ENCODE measurements around the gene VAPA.

VAPA gene, protein sequence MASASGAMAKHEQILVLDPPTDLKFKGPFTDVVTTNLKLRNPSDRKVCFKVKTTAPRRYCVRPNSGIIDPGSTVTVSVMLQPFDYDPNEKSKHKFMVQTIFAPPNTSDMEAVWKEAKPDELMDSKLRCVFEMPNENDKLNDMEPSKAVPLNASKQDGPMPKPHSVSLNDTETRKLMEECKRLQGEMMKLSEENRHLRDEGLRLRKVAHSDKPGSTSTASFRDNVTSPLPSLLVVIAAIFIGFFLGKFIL

DNA sequence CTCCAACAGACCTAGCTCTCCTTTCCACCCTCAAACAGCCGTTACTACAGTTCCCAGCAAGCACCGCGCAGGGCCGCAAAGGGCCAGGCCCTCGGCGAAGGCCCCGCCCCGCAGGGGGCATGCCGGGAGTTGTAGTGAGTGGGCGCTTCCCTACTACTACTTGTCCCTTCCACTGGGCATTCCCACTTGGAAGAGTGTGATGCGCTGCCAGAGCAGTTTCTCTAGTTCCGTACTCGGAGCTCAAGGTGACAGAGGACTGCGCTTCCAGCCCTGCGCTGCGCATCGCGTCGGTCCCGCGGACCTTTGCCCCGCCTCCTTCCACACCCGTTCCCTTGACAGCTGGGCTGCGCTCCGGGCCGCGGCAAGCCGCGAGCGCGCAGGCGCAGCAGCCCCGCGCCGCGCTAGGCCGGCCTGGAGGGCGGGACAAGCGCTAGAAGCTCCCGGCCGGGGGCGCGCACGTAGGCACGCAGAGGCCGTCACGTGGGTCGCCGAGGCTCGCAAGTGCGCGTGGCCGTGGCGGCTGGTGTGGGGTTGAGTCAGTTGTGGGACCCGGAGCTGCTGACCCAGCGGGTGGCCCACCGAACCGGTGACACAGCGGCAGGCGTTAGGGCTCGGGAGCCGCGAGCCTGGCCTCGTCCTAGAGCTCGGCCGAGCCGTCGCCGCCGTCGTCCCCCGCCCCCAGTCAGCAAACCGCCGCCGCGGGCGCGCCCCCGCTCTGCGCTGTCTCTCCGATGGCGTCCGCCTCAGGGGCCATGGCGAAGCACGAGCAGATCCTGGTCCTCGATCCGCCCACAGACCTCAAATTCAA, at the start of gene VAPA:
VAPA (plus strand) TSS at position 491 of the 808 bp plus-strand sequence; CDS start at position 732, 241 bp downstream.
- peak; percentile 92 for DNase-seq

DNA sequence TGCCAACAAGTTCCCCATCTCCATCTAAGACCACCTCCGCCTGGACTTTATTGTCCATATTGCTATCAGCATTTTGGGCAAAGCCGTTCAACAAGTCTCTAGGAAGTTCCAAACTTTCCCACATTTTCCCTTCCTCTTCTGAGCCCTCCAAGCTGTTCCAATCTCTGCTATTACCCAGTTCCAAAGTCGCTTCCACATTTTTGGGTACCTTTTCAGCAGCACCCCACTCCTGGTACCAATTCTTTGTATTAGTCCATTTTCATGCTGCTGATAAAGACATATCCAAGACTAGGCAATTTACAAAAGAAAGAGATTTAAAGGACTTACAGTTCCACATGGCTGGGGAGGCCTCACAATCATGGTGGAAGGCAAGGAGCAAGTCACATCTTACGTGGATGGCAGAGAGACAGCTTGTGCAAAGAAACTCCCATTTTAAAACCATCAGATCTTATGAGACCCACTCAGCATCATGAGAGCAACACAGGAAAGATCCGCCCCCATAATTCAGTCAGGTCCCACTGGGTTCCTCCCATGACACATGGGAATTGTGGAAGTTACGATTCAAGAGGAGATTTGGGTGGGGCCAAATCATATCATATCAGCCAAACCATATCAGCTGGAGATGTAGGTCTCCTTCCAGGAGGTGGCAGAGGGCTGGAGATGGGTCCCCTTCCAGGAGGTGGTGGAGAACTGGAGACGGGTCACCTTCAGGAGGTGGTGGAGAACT, 47.9 kb upstream of the VAPA start:
- DNase-seq: no peak

DNA sequence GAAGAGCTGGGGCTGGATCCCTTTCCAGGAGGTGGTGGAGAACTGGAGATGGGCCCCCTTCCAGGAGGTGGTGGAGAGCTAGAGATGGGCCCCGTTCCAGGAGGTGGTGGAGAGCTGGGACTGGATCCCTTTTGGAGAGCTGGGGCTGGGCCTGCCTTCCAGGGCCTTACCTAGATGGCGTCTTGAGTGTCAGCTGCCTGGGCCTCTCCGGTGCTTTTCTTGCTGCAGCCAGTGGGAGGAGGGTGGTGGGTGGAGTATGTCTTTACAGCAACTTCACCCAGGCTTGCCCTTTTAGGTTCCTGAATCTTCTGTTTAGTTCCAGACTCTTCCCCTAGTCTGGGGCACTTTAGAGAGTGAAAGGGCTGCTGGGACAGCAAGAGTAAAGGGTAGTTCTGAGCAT, 47.2 kb upstream of the VAPA start:
- DNase-seq: no peak

GRCh38 chr18:9867071-9867594, 46.7 kb upstream of the VAPA start:
- DNase-seq: no peak

- DNase-seq: no peak
Measured at GRCh38 chr18:9868857-9869714, 44.7 kb upstream of the VAPA start.

DNA sequence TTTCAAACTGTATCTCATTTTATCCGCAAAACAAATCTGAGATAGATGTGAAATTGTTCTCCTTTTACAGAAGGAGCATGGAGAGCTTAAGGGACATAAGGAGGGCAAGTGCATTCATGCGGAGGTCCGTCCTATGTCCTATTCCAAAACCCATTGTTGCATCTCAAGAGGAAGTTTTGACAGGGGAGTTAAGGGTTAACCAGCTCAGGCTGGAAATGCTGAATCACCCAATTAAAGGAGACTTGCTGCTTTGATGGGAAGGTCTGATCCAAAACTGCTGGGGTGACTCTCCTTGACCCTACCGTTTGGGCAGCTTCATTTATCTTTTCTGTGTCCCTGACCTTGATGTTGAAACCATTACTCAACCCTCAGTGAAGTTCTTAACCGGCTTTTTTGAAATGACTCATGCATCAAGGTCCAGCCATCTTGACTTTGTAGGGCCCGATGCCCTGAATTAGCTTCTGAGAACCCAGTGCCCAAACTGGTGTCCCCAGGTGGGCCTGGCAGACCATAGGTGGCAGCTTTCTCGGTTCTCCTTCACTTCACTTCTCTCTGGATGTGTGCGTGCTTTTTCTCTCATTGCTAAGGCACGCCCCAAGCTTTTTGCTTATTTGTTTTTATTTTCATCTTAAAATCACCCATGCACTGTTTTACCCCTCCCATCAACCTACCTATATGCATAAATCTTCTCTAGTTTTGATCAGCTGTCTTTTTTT, 43.9 kb upstream of the VAPA start:
- no peak for DNase-seq

GRCh38 chr18:9870431-9871008, 43.3 kb upstream of the VAPA start:
- no peak for DNase-seq

DNA sequence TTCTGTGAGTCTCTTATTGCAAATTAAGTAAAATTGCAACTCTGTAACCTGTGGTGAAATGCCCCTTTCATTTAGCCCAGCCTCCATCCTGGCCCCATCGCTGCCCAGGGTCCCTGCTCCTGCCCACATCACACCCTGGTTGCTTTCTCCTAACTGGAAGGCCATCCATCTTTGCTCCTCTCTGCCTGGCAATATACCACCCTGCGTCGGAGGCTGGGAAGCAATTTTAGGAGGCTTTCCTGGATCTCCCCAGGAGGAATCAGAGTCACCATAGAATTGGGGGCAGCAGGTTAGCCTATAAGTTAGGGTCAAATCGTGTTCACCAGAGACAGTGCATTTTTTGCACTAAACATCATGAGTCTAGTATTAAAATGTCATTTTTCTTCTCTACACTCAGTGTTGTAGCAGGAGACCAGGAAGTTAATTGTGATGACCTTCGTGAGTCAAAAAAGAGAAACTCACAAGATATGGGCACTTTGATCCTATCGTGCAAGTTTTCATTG, 42.5 kb upstream of the VAPA start:
- DNase-seq: no peak

GRCh38 chr18:9872823-9873222, 41.0 kb upstream of the VAPA start:
- DNase-seq: no peak

- DNase-seq: no peak
Measured at GRCh38 chr18:9874728-9875127, 39.1 kb upstream of the VAPA start.

GRCh38 chr18:9876212-9876866, 37.5 kb upstream of the VAPA start:
- no peak for DNase-seq

GRCh38 chr18:9876867-9877654, 36.8 kb upstream of the VAPA start:
- no peak for DNase-seq

GRCh38 chr18:9877655-9878014, 36.2 kb upstream of the VAPA start:
- no peak for DNase-seq

DNA sequence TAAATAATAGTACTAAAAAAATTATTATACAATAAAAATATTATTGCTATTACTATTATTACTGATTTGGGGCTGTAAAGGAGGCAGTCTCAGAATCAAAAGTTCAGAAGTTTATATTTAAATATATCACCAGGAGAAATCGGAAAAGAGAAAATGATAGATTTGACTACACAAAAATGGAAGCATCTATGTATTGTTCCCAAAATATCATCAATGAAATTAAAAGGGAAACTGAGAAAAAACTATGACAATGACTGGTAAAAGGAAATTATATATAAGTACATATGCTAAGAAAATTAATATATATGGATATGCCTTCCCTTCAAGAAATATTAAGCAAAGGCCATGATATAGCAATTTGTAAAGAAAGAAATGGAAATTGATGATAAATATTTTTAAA, 35.7 kb upstream of the VAPA start:
- DNase-seq: no peak

- no peak for DNase-seq
Measured at GRCh38 chr18:9878783-9879242, 35.0 kb upstream of the VAPA start.

DNA sequence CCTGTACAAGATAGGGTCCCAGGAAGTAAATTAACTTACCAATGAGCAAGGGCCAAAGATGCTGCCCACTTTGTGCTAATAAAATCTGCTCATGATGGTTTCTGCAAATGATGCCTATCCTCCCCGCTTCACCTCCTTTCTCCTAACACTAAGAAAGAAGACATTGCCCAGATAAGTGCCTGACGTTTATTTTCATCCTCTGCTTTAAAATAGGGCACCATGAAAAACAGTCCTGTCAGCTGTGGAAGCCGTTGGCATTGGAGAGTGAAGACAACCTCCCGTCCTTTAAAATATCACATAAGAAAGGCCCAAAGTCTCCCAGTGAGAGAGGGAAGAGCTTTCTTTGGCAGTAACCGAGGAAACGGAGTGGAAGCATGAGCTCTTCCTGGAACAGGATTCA, 29.7 kb upstream of the VAPA start:
- no peak for DNase-seq

- no peak for DNase-seq
Measured at GRCh38 chr18:9884532-9885140, 29.2 kb upstream of the VAPA start.

DNA sequence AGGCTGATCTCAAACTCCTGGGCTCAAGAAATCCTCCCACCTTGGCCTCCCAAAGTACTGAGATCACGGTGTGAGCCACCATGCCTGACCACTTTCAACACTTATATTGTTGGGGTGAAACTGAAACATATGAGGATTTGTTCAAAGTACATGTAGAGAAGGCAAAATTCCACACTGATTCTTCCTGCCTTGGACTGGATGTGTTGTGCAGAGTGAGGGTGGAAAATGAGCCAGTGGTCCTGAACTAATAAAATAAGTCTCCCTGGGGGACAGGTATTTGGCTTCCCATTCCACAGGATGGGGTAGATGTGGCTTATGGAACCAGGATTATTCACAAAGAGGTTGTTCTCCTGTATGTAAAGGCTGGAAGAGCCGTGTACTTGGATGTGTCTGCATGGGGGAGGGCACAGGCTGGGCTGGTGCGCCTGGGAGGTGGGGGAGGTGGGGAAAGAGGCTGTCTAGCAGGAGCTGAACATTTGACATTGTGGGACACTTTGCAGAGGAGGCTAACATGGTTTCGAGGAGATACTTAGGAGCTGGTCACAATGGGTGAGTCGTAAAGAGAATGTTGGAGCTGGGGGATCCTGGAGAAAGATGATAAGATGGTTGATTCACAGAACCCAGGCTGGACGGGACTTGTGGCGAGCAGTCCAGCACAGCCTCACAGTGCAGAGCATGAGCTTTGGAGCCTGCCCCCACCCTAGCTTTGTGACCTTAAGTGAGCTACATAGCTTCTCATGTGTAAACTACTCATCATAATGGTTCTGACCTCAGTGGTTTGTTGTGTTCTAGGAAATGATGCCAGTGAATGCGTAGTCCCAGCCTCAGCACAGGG, 28.4 kb upstream of the VAPA start, which contains the start of gene TXNDC2:
TXNDC2 (plus strand) TSS at position 804 of the 835 bp plus-strand sequence. CDS start 708 bp downstream, outside the sequence.
- no peak for DNase-seq
